ENCODE results near the gene PCBP3. TPM values are rescaled to one million over a fixed set of nuclear protein-coding genes. Genes with fewer than 3 reads are reported as not detected.

Gene PCBP3
- total RNA-seq, 1 donor from 2014 or later: 7.1 TPM

- peak; percentile 43 for DNase-seq (ENCODE audit: low spot score)
These were observed 347.4 kb downstream of the PCBP3 start for GRCh38 chr21:45990741-45991605.

DNA sequence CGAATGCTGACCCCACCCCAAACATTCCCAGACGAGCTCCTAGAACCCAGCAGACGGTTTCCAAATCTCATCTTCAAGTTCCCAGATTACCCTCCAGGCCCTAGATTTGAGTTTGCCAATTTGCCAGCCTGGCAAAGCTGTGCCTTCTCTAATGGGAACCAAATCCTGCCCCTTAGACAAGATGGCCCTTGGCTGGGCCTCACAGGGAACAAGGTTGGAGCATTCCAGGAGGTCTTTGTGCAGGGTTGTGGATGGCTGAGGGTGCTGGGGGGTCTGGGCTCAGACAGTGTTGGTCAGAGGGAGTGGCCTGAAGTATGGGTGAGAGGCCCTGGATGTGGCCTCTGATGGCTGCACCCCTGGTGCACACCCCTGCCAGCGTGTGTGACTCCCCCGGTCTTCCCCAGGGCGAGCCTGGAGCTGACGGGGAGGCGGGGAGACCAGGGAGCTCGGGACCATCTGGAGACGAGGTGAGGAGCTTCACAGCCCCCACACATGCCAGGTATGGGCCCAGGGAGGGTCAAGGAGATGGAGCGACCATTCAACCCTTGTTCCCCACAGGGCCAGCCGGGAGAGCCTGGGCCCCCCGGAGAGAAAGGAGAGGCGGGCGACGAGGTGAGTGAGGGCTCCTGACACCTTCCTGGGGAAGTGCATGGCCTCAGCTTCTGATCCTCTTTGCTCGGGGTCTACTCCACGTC lies 348.2 kb downstream of the PCBP3 start:
- peak; percentile 42 for DNase-seq (ENCODE audit: low spot score)

Other genes starting within 250 kb of the PCBP3 start
- gene COL18A1, start 238.6 kb upstream of the PCBP3 start, total RNA-seq: 90.4 TPM
- gene SLC19A1, start 101.3 kb upstream of the PCBP3 start, total RNA-seq: 23.0 TPM

All from ureter (tissue), 1 donor.